ENCODE data around the gene C9orf78.

Gene C9orf78

DNA sequence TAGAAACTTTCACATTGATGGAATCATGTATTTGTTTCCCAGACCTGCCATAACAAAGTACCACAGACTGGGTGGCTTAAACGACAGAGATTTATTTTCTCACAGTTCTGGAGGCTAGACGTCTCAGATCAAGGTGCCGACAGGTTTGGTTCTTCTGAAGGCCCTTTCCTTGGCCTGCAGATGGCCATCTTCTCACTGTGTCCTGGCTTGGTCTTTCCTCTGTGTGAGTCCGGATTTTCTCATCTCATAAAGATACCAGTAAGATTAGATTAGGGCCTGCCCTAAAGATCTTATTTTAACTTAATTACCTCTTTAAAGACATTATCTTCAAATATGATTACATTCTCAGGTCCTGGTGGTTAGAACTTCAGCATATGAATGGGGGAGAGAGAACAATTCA lies 6.0 kb upstream of the C9orf78 start:
- no peak for DNase-seq (ENCODE audit: low read depth in 2 of 2)

DNA sequence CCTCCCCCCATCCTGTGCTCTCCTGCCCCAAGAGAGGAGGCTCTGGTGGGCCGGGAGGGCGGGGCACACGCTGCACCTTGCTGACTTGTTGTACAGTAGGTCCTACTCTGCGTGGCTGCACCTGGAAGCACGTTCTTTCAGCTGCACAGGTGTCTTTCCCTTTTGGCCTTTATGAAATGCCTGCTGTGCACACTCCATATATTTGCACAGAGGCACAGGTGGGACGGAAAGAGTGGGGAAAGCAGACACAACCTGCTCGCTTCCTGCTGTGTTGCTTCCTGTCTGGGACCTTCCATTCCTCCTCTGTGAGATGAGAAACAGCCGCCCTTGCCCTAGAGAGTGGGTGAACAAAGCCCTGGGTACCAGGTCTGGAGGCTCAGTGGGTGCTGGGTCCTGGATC lies 5.0 kb upstream of the C9orf78 start:
- DNase-seq (ENCODE audit: low read depth in 2 of 2): no peak

DNA sequence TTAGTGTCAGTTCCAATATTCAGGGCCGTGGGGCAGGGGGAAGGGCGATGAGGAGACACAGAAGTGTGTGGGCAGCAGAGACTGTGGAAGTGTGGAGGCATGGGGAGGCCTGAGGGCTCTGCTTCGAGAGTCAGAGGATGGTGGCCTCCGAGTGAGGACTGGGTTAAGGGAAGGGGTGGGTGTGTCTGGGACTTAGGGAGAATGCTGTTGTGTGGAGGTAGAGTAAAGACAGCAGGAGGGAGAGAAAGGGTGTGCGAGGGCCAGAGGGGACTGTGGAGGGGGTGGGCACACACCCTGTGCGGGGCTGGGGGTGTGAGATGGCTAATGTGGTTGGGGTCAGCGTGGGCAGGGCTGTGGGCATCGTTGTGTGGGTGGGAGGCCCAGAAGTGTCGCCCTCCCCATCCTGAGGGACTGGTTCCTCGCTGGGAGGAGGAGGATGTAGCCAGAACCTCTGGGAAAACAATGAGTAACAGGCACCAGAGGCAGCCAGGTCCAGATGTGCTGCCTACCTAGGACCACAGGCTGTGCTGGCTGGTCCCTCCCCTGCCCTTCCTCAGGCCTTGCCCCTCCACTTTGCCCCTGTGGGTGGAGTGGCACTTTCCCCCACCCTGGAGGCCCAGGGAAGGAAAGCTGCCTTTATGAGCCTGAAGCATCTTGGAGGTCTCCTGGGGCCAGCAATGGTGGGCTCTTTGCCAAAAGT lies 4.4 kb upstream of the C9orf78 start:
- DNase-seq (ENCODE audit: low read depth in 2 of 2): no peak

GRCh38 chr9:129838707-129839259 lies 3.7 kb upstream of the C9orf78 start:
- DNase-seq (ENCODE audit: low read depth in 2 of 2): peak in 1 of 2 experiments; percentile 33

GRCh38 chr9:129836311-129837007 lies 1.4 kb upstream of the C9orf78 start:
- DNase-seq (ENCODE audit: low read depth in 2 of 2): peak in 1 of 2 experiments; percentile 39

GRCh38 chr9:129835860-129836223 lies 767 bp upstream of the C9orf78 start:
- DNase-seq (ENCODE audit: low read depth in 2 of 2): no peak

DNA sequence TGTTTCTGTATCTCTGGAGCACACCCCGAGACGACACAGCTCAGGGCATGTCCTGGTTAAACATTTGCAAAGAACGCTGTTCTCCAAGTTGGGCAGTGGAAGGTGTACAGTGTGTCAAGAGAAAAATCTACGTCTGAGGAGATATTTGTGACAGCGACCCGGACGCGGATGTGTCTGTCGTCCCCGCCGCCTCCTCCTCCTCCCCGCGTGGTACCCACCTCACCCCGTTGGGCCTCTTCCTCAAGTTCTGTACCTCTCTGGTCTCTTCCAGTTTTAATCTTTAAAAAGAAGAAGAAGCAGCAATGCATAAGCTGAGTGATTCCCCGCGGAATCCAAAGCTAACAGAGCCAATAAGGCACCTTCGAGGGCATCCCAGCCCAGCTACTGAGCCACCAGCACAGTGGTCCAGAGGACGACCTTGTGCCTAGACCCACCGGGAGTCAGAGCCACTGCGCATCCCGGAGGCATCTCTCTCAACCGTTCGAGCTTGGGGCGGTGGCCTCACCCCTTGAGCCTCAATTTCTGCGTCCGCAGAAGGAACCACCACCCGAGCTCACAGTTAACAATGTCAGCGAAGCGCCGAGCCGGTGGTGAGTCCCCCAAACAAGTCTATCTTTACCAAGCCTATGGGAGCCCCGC lies 467 bp downstream of the C9orf78 start:
- peak; percentile 28 to 34 for DNase-seq (ENCODE audit: low read depth in 2 of 2)

DNA sequence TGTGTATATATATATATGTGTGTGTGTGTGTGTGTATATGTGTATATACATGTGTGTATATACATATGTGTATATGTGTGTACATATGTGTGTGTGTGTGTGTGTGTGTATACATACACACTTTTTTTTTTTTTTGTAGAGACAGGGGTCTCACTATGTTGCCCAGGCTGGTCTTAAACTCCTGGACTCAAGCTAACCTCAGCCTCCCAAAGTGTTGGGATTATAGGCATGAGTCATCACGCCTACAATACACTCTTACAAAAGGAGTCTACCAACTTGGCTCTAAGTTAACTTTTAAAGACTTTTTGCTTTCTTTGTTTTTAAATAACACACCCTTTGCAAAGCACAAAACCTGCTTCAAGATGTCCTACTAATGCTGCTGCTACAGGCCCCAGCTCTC lies 2.1 kb downstream of the C9orf78 start:
- DNase-seq (ENCODE audit: low read depth in 2 of 2): no peak

GRCh38 chr9:129828969-129829368 lies 6.1 kb downstream of the C9orf78 start:
- no peak for DNase-seq (ENCODE audit: low read depth in 2 of 2)

GRCh38 chr9:129828051-129828450 lies 7.0 kb downstream of the C9orf78 start:
- DNase-seq (ENCODE audit: low read depth in 2 of 2): no peak

- no peak for DNase-seq (ENCODE audit: low read depth in 2 of 2)
These were observed 8.3 kb downstream of the C9orf78 start for GRCh38 chr9:129826759-129827158.

DNA sequence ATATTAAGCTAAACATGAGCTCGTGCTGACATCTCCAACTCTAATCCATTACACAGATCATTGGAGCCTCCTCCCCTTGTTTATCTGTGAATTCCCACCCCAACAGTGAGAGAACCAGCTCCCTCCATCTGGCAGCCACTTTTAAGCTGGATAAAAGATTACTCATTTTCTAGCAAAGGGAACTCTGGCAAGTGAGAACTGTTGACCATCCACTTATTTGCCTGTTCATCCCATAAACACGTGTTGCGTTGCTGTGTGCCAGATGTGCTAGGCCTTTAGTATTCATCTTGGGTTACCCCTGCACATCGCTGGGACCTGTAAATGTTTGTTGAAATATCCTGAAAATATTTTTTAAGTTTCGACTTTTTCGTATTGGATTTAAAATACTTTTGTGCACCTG lies 8.7 kb downstream of the C9orf78 start:
- no peak for DNase-seq (ENCODE audit: low read depth in 2 of 2)

DNA sequence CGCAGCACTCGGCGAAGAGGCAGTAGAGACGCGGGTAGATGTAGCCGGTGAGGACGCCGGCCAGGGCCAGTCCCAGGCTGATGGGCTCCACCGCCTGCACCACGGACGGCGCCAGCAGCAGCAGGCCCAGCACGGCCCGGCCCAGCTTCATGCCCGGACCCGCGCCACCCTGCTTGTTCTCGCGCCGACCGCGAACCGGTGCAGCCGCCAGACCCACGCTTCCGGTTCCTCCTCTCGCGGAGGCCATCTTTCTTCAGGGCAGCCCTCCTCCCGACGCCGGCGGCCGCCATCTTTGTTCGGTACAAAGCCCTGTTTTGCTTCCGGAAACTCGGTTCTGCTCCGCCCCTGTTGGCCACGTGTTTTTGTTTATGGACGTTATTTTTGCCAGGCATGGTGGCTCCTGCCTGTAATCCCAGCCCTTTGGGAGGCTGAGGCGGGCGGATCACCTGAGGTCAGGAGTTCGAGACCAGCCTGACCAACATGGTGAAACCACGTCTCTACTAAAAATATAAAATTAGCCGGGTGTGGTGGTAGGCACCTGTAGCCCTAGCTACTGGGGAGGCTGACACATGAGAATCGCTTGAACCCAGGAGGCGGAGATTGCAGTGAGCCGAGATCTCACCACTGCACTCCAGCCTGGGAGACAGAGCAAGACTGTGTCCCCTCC lies 11.0 kb downstream of the C9orf78 start, which contains the start of gene TOR1A:
TOR1A (minus strand) TSS at position 202 of the 667 bp plus-strand sequence; CDS start at position 151, 51 bp downstream.
- DNase-seq (ENCODE audit: low read depth in 2 of 2): peak; percentile 83 to 92

DNA sequence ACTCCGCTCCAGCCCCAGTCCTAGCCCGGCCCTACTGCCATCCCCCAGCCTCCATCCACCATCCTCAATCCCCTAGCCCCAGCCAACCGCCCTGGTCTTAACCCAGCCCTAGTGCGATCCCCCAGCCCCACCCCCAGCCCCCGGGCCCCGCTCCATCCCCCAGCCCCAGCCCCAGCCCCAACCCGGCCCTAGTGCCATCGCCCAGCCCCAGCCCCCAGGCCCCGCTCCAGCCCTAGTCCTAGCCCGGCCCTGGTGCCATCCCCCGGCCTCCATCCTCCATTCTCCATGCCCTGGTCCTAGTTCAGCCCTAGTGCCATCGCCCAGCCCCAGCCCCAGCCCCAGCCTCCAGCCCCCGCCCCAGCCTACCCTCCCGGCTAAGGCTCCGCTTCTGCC lies 11.5 kb downstream of the C9orf78 start:
- DNase-seq (ENCODE audit: low read depth in 2 of 2): no peak

GRCh38 chr9:129822898-129823541 lies 12.1 kb downstream of the C9orf78 start:
- no peak for DNase-seq (ENCODE audit: low read depth in 2 of 2)

DNA sequence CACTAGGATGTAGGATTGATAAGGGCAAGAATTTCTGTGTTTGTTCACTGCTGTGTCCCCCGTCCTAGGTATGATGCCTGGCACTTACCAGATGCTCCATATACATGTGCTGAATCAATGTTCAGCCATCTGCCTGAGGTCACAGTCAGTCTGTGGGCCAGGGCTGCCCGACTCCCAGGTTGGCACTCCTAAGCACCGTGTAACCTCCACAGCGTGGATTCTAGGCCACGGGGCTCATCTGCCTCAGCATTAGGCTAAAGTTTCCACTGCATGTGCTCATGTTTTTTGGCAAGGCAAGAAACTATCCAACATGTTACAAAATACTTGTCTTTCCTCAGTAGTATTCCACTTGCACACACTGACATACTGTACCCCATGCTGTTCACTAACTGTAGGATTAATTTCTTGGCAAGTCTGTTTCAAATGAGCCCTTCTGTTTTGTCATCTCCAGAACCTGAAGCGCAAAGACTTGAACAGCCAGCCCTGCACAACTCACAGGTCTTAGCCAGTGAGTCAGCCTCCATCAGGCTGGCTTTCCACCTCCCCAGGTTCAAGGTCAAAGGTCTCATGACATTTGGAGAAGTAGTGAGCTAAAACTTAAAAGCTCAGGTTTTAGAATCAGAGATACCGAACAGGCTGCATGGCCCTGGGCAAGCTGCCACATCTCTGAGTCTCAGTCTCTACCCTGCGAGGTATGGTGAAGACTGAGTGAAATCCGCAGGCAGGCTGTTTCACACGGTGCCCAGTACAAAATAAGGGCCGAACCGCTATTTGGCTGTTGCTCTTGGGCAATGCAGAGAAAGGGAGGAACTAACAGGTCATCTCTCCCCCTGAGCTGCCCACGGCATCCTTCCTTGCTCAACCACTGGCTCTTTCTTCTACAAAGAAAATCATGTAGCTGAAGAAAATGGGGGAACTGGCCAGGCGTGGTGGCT lies 18.3 kb downstream of the C9orf78 start:
- DNase-seq (ENCODE audit: low read depth in 2 of 2): no peak

DNA sequence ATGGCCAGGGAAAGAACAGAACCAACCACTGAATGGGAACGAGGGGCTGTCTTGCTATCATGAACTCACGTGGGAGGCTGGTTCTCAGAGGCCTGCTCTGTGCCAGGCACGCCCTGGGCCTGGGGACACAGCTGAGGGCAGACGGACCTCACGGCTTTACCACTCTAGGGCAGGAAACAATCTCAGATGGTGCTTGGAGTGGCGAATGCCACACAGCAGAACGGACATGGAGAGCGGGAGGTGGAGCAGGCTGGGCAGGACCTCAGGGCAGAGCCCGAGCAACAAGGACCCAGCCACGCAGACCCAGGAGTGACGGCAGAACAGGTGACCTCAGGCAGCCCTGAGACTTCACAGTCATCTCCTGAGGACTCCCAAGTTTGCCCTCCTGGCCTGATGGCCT lies 19.8 kb downstream of the C9orf78 start:
- DNase-seq (ENCODE audit: low read depth in 2 of 2): no peak

GRCh38 chr9:129814432-129815223 lies 20.4 kb downstream of the C9orf78 start:
- no peak for DNase-seq (ENCODE audit: low read depth in 2 of 2)

GRCh38 chr9:129813661-129814060 lies 21.4 kb downstream of the C9orf78 start:
- no peak for DNase-seq (ENCODE audit: low read depth in 2 of 2)

GRCh38 chr9:129812385-129812784 lies 22.7 kb downstream of the C9orf78 start:
- no peak for DNase-seq (ENCODE audit: low read depth in 2 of 2)
